ENCODE data around the gene MPST. TPM values are rescaled to one million over a fixed set of nuclear protein-coding genes. Genes with fewer than 3 reads are reported as not detected.

Gene MPST
- polyA plus RNA-seq, 1 experiment: 45.5 TPM

DNA sequence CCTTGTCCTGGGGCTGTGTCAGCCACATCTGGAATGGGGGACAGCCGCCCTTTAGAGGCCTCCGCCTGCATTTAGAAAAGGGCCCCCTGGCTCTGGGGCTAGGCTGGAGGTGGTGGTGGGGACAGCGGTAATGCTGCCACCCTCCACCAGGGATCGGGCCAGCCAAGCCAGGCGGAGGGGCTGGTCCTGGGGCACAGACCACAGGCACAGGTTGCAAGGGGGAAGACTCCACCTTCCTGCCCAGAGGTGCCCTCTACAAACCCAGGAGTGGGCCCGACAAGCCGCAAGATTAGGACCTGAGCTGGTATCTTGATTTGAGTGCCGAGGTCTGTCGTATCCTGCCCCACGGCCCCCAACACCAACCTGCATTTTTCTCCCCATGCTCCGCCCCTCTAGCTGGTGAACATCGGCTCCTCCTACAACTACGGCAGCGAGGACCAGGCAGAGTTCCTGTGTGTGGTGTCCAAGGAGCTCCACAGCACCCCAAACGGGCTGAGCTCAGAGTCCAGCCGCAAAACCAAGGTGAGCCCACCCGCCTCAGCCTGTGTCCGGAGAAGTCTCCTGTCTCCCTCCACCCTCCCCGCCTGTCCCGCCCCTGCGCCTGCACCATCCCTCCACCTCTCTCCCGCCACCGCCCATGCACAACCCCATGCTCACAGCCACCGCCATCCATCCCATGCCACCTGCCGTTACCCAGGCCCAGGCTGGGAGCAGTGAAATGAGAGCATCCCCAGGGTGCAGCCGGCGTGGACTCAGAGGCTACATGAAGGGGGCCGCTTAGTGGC is 39.6 kb downstream of the MPST start:
- no peak overlapping the region for H3K4me3 ChIP-seq (ENCODE audit: low read depth, low read length)
- TF ChIP-seq, protein P1, sequence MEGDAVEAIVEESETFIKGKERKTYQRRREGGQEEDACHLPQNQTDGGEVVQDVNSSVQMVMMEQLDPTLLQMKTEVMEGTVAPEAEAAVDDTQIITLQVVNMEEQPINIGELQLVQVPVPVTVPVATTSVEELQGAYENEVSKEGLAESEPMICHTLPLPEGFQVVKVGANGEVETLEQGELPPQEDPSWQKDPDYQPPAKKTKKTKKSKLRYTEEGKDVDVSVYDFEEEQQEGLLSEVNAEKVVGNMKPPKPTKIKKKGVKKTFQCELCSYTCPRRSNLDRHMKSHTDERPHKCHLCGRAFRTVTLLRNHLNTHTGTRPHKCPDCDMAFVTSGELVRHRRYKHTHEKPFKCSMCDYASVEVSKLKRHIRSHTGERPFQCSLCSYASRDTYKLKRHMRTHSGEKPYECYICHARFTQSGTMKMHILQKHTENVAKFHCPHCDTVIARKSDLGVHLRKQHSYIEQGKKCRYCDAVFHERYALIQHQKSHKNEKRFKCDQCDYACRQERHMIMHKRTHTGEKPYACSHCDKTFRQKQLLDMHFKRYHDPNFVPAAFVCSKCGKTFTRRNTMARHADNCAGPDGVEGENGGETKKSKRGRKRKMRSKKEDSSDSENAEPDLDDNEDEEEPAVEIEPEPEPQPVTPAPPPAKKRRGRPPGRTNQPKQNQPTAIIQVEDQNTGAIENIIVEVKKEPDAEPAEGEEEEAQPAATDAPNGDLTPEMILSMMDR (IDR thresholded peaks at IDR 0.05; ENCODE audit: insufficient read depth, low read depth, low read length): no peak
- CTCF ChIA-PET: interaction anchor here (1.2 kb wide), 1 partner anchor 140 kb away, joined by 4 read pairs; no protein-coding TSS in a partner anchor
- no peaks in the 10 kb centered on the region for H3K27me3 ChIP-seq (ENCODE audit: control insufficient read depth, insufficient read depth, low read length)
- DNase-seq (ENCODE audit: low read depth): no peak
- peaks cover 7% of the 10 kb centered on the region for H3K36me3 ChIP-seq (ENCODE audit: control insufficient read depth, insufficient read depth, low read length)
- POLR2A ChIA-PET: no interaction called here

DNA sequence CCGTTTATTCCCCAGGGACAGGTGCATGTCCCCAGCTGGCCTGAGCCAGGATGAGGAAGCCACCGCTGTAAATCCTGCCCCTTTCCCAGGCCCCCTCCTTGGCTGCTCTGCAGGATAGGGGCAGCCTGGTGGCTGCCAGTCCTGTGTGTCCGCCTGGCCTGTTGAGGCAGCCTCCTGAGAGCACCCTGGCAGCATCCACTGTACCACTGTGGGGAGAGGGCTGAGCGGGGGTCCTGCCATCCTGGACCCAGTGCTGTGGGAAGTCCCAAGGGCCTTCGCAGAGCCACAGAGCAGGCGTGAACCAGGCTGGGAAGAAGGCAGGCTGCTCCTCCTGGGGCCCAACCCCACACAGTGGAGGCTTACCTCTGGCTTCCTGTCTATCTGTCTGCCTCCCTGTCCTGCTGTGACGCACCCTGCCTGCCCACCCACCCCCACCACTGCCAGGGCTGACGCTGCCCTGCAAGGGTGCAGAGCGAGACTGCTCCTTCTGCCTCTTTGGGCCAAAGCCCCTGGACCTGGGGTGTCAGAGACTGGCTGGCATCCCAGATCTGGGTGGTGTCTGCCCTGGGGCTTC is 40.4 kb downstream of the MPST start:
- TF ChIP-seq, protein P1 (IDR thresholded peaks at IDR 0.05; ENCODE audit: insufficient read depth, low read depth, low read length): no peak
- CTCF ChIA-PET: no interaction called here
- no peak overlapping the region for H3K4me3 ChIP-seq (ENCODE audit: low read depth, low read length)

DNA sequence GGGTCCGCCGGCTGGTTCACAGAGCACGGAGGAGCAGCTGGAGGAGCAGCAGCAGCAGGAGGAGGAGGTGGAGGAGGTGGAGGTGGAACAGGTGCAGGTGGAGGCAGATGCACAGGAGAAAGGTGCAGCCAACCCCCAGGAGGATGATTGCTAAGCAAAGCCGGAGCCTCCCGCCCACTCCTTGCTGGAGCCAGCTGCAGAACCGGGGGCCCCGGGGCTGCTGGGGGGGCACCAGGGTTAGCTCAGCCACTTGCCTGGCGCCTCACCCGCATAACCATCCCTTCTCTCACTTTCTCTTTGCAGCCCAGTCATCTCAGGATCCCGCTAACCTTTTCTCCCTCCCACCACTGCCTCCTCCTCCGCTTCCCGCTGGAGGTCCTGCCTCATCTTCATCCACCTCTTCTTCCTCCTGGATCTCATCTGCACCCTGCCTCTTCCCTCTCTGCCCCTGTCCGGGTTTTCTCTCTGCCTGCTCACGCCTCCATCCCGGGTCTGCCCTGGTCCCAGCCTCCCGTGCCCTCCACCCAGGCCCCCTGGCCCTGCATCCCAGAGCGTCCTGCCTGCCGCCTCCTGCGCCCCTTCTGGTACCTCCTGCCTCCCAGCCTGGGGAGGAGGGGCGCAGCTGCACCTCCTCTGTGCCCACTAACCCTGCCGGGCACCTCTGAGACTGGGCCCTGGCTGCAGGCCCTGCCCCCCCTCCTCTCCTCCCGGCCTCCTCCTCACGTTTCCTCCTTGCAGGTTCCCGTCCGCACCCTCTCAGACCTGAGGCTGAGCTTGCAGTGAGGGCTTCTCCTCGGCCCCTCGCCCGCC is 41.5 kb downstream of the MPST start:
- Histone ChIP-seq H3K36me3 (ENCODE audit: control insufficient read depth, insufficient read depth, low read length) (peaks cover 4% of the 10 kb centered on the region), H3K4me3 (ENCODE audit: low read depth, low read length) (no peak overlapping the region), H3K27me3 (ENCODE audit: control insufficient read depth, insufficient read depth, low read length) (no peaks in the 10 kb centered on the region)
- POLR2A ChIA-PET: no interaction called here
- DNase-seq (ENCODE audit: low read depth): no peak
- CTCF ChIA-PET: interaction anchor here (0.7 to 0.8 kb wide), 2 partner anchors 15 to 16 kb away, joined by 3 read pairs; no protein-coding TSS in a partner anchor
- TF ChIP-seq, protein P1 (IDR thresholded peaks at IDR 0.05; ENCODE audit: insufficient read depth, low read depth, low read length): no peak

More for the DNA sequence above, 40.4 kb downstream of the MPST start:
- Histone ChIP-seq H3K36me3 (ENCODE audit: control insufficient read depth, insufficient read depth, low read length) (peaks cover 4% of the 10 kb centered on the region), H3K27me3 (ENCODE audit: control insufficient read depth, insufficient read depth, low read length) (no peaks in the 10 kb centered on the region)
- POLR2A ChIA-PET: no interaction called here
- DNase-seq (ENCODE audit: low read depth): no peak

DNA sequence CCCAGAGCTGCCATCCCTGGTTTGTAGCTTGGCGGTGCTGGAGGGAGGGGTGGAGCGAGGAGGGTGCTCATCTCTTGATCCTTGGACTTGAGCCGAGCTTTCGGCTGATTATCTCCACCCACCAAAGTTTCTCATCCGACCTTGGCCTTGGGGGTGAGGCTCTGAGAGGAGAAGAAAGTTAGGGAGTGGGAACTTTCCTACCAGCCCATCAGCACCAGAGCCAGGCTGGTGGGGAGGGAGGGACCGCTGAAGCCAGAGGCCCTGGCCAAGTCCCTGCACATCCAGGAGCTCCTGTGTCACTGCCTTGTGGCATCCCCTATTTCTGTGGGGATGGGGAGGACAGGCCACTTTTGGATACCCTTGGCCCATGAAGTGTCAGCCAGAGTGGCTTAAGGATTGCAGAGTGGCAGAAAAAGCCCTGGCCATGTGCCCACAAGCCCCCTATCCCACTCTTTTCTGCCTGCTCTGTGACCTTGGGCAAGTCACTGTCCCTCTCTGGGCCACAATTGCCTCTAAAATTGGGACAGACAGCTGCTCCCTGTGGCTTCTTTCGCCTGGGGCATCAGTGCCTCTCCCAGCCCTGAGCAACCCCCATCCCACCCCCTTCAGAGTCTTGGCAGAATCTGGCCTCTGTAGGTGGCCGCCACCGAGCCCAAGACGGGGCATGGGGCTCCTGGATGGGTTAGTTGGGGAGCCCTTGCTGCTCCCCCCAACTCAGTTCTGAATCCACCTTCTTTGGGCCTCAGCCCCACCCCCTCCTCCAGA is 42.3 kb downstream of the MPST start:
- ChIA-PET CTCF (interaction anchor here (0.6 to 0.8 kb wide), 3 partner anchors 15 to 97 kb away, joined by 3 read pairs; no protein-coding TSS in a partner anchor), POLR2A (no interaction called here)
- no peak overlapping the region for H3K4me3 ChIP-seq (ENCODE audit: low read depth, low read length)
- H3K36me3 ChIP-seq (ENCODE audit: control insufficient read depth, insufficient read depth, low read length): peaks cover 4% of the 10 kb centered on the region; the same call in 1 of the 2 replicates
- no peak for DNase-seq (ENCODE audit: low read depth)
- H3K27me3 ChIP-seq (ENCODE audit: control insufficient read depth, insufficient read depth, low read length): no peaks in the 10 kb centered on the region
- TF ChIP-seq, protein P1 (IDR thresholded peaks at IDR 0.05; ENCODE audit: insufficient read depth, low read depth, low read length): no peak
